Measurements from ENCODE around the gene NUDT16L1. TPM values are rescaled to one million over a fixed set of nuclear protein-coding genes. Genes with fewer than 3 reads are reported as not detected.

The NUDT16L1 gene
- total RNA-seq, 1 experiment from 2014 or later, result 49.9 TPM

- Histone ChIP-seq H2AFZ (ENCODE audit: low read length) (no peak overlapping the region), H4K20me1 (ENCODE audit: low read length) (no peaks in the 10 kb centered on the region), H3K9me2 (replicated peaks; ENCODE audit: low read length) (no peaks in the 10 kb centered on the region), H3K4me1 (ENCODE audit: insufficient read depth, low read length) (no peaks in the 10 kb centered on the region), H3K27me3 (ENCODE audit: low read length) (no peaks in the 10 kb centered on the region), H3K4me3 (ENCODE audit: low read length) (no peak overlapping the region), H3F3A (ENCODE audit: low read length, unreplicated experiment) (no peaks in the 10 kb centered on the region), H3K79me2 (ENCODE audit: low read length) (no peaks in the 10 kb centered on the region), H3K4me2 (ENCODE audit: low read length) (no peak overlapping the region), H3K27ac (ENCODE audit: low read length) (no peak overlapping the region), H3K9ac (ENCODE audit: low read length) (no peak overlapping the region), H3K36me3 (ENCODE audit: low read depth, low read length) (no peaks in the 10 kb centered on the region; the same call in 1 of the 2 replicates), H3K9me3 (ENCODE audit: low read length) (no peaks in the 10 kb centered on the region)
- no peak for ATAC-seq
- ChIA-PET CTCF (no interaction called here), POLR2A (ENCODE audit: unreplicated experiment) (no interaction called here)
- no TSS peak for BruUV-seq (replicated peaks)
- intact Hi-C loops (cut with micrococcal nuclease), result no loop called here
- no peak for TF ChIP-seq EZH2phosphoT487 (IDR thresholded peaks at IDR 0.05; ENCODE audit: borderline replicate concordance, low read length)
- no peak for TF ChIP-seq CTCF (conservative IDR thresholded peaks at IDR 0.05; ENCODE audit: low read depth, low read length)
- TF ChIP-seq EZH2 (IDR thresholded peaks at IDR 0.05; ENCODE audit: low read length, unreplicated experiment), result no peak
- DNase-seq, result no peak
Measured at GRCh38 chr16:4704491-4704890, 11.1 kb downstream of the NUDT16L1 start.

- Histone ChIP-seq H3K4me2 (ENCODE audit: low read length) (no peak overlapping the region), H3K4me1 (ENCODE audit: insufficient read depth, low read length) (no peaks in the 10 kb centered on the region), H3K79me2 (ENCODE audit: low read length) (no peaks in the 10 kb centered on the region), H3K9me3 (ENCODE audit: low read length) (no peaks in the 10 kb centered on the region), H4K20me1 (ENCODE audit: low read length) (no peaks in the 10 kb centered on the region), H3K9me2 (replicated peaks; ENCODE audit: low read length) (no peaks in the 10 kb centered on the region), H2AFZ (ENCODE audit: low read length) (no peak overlapping the region), H3F3A (ENCODE audit: low read length, unreplicated experiment) (no peaks in the 10 kb centered on the region), H3K36me3 (ENCODE audit: low read depth, low read length) (no peaks in the 10 kb centered on the region; the same call in 1 of the 2 replicates), H3K27me3 (ENCODE audit: low read length) (no peaks in the 10 kb centered on the region), H3K9ac (ENCODE audit: low read length) (no peak overlapping the region), H3K27ac (ENCODE audit: low read length) (no peak overlapping the region), H3K4me3 (ENCODE audit: low read length) (no peak overlapping the region)
- ChIA-PET POLR2A (ENCODE audit: unreplicated experiment) (no interaction called here), CTCF (no interaction called here)
- TF ChIP-seq EZH2phosphoT487 (IDR thresholded peaks at IDR 0.05; ENCODE audit: borderline replicate concordance, low read length) (no peak), CTCF (conservative IDR thresholded peaks at IDR 0.05; ENCODE audit: low read depth, low read length) (no peak), EZH2 (IDR thresholded peaks at IDR 0.05; ENCODE audit: low read length, unreplicated experiment) (no peak)
- intact Hi-C loops (cut with micrococcal nuclease), result no loop called here
- ATAC-seq, result no peak
- no peak for DNase-seq
- no TSS peak for BruUV-seq (replicated peaks)
Measured at GRCh38 chr16:4704913-4705312, 11.6 kb downstream of the NUDT16L1 start.

GRCh38 chr16:4706871-4707270 lies 13.5 kb downstream of the NUDT16L1 start:
- H3K27me3 ChIP-seq (ENCODE audit: low read length), result no peaks in the 10 kb centered on the region
- BruUV-seq (replicated peaks), result no TSS peak
- no peaks in the 10 kb centered on the region for H4K20me1 ChIP-seq (ENCODE audit: low read length)
- DNase-seq (no peak), ATAC-seq (no peak)
- H3K9ac ChIP-seq (ENCODE audit: low read length), result no peak overlapping the region
- no peak overlapping the region for H3K4me2 ChIP-seq (ENCODE audit: low read length)
- POLR2A ChIA-PET (ENCODE audit: unreplicated experiment), result no interaction called here
- H3K9me2 ChIP-seq (replicated peaks; ENCODE audit: low read length), result no peaks in the 10 kb centered on the region
- H3K4me1 ChIP-seq (ENCODE audit: insufficient read depth, low read length), result no peaks in the 10 kb centered on the region
- intact Hi-C loops (cut with micrococcal nuclease), result no loop called here
- H3K36me3 ChIP-seq (ENCODE audit: low read depth, low read length), result no peaks in the 10 kb centered on the region; the same call in 1 of the 2 replicates
- CTCF ChIA-PET, result interaction anchor here (0.6 kb wide), 1 partner anchor 10 kb away, joined by 3 read pairs; no protein-coding TSS in a partner anchor
- H3K9me3 ChIP-seq (ENCODE audit: low read length), result no peaks in the 10 kb centered on the region
- no peaks in the 10 kb centered on the region for H3K79me2 ChIP-seq (ENCODE audit: low read length)
- H3F3A ChIP-seq (ENCODE audit: low read length, unreplicated experiment), result no peaks in the 10 kb centered on the region
- no peak for TF ChIP-seq EZH2phosphoT487 (IDR thresholded peaks at IDR 0.05; ENCODE audit: borderline replicate concordance, low read length)
- no peak for TF ChIP-seq EZH2 (IDR thresholded peaks at IDR 0.05; ENCODE audit: low read length, unreplicated experiment)
- no peak for TF ChIP-seq CTCF (conservative IDR thresholded peaks at IDR 0.05; ENCODE audit: low read depth, low read length)
- H3K27ac ChIP-seq (ENCODE audit: low read length), result no peak overlapping the region
- no peak overlapping the region for H2AFZ ChIP-seq (ENCODE audit: low read length)
- H3K4me3 ChIP-seq (ENCODE audit: low read length), result no peak overlapping the region

Data from PC-3 (cell line).